Mucosa of stomach (tissue), 1 donor: ENCODE results near the gene FADD.

Experiments used
- H3K27me3 ChIP-seq: one replicate; pipeline ENCODE4 v1.7.0; 2013; ENCODE audit warnings: mild to moderate bottlenecking, low read length; ENCODE audit not compliant: control insufficient read depth, insufficient read depth
- H3K36me3 ChIP-seq: one replicate; pipeline ENCODE4 v1.7.0; 2013; ENCODE audit warnings: low read length; ENCODE audit not compliant: control insufficient read depth, insufficient read depth
- H3K4me1 ChIP-seq: one replicate; pipeline ENCODE4 v1.7.0; 2013; ENCODE audit warnings: mild to moderate bottlenecking, low read length; ENCODE audit not compliant: control insufficient read depth, insufficient read depth
- H3K4me3 ChIP-seq: one replicate; pipeline ENCODE4 v1.7.0; 2013; ENCODE audit warnings: low read length
- H3K9ac ChIP-seq: one replicate; pipeline ENCODE4 v1.7.0; 2013; ENCODE audit warnings: mild to moderate bottlenecking, low read length, moderate library complexity
- H3K9me3 ChIP-seq: one replicate; pipeline ENCODE4 v1.7.0; 2013; ENCODE audit warnings: mild to moderate bottlenecking, low read length, moderate library complexity; ENCODE audit not compliant: control insufficient read depth
- donor health status: Pancreatic carcinoma.

Gene FADD

GRCh38 chr11:70185348-70186055 lies 17.6 kb upstream of the FADD start:
- Histone ChIP-seq H3K27me3 (no peaks in the 10 kb centered on the region), H3K36me3 (peaks cover 4% of the 10 kb centered on the region), H3K4me3 (no peak overlapping the region), H3K4me1 (peaks cover 7% of the 10 kb centered on the region), H3K9me3 (no peaks in the 10 kb centered on the region), H3K9ac (no peak overlapping the region)

- Histone ChIP-seq H3K9me3 (no peaks in the 10 kb centered on the region), H3K9ac (no peak overlapping the region), H3K36me3 (peaks cover 4% of the 10 kb centered on the region), H3K4me1 (peaks cover 7% of the 10 kb centered on the region), H3K27me3 (no peaks in the 10 kb centered on the region), H3K4me3 (no peak overlapping the region)
Observed at GRCh38 chr11:70186420-70186819, 16.7 kb upstream of the FADD start.

GRCh38 chr11:70186936-70187335 lies 16.2 kb upstream of the FADD start:
- peaks cover 4% of the 10 kb centered on the region for H3K36me3 ChIP-seq
- H3K9ac ChIP-seq = no peak overlapping the region
- H3K27me3 ChIP-seq = no peaks in the 10 kb centered on the region
- H3K4me3 ChIP-seq = no peak overlapping the region
- H3K9me3 ChIP-seq = no peaks in the 10 kb centered on the region
- H3K4me1 ChIP-seq = peaks cover 7% of the 10 kb centered on the region

GRCh38 chr11:70187771-70188170 lies 15.3 kb upstream of the FADD start:
- Histone ChIP-seq H3K27me3 (no peaks in the 10 kb centered on the region), H3K36me3 (peaks cover 4% of the 10 kb centered on the region), H3K9me3 (no peaks in the 10 kb centered on the region), H3K4me3 (no peak overlapping the region), H3K9ac (no peak overlapping the region), H3K4me1 (peaks cover 7% of the 10 kb centered on the region)

GRCh38 chr11:70189622-70190021 lies 13.5 kb upstream of the FADD start:
- H3K27me3 ChIP-seq = no peaks in the 10 kb centered on the region
- no peaks in the 10 kb centered on the region for H3K9me3 ChIP-seq
- no peak overlapping the region for H3K9ac ChIP-seq
- no peaks in the 10 kb centered on the region for H3K4me1 ChIP-seq
- no peak overlapping the region for H3K4me3 ChIP-seq
- H3K36me3 ChIP-seq = peaks cover 4% of the 10 kb centered on the region

- Histone ChIP-seq H3K9me3 (no peaks in the 10 kb centered on the region), H3K4me3 (no peak overlapping the region), H3K9ac (no peak overlapping the region), H3K27me3 (no peaks in the 10 kb centered on the region), H3K36me3 (peaks cover 4% of the 10 kb centered on the region), H3K4me1 (no peaks in the 10 kb centered on the region)
Observed at GRCh38 chr11:70191495-70192140, 11.5 kb upstream of the FADD start.

GRCh38 chr11:70192666-70193410 lies 10.3 kb upstream of the FADD start:
- H3K4me1 ChIP-seq = no peaks in the 10 kb centered on the region

GRCh38 chr11:70193411-70194292 lies 9.4 kb upstream of the FADD start:
- H3K9me3 ChIP-seq = no peaks in the 10 kb centered on the region
- no peak overlapping the region for H3K4me3 ChIP-seq
- no peak overlapping the region for H3K9ac ChIP-seq
- H3K36me3 ChIP-seq = no peaks in the 10 kb centered on the region
- no peaks in the 10 kb centered on the region for H3K27me3 ChIP-seq
- H3K4me1 ChIP-seq = no peaks in the 10 kb centered on the region

More at GRCh38 chr11:70192666-70193410, 10.3 kb upstream of the FADD start:
- H3K9me3 ChIP-seq = no peaks in the 10 kb centered on the region
- peaks cover 4% of the 10 kb centered on the region for H3K36me3 ChIP-seq
- H3K27me3 ChIP-seq = no peaks in the 10 kb centered on the region
- H3K4me3 ChIP-seq = no peak overlapping the region
- H3K9ac ChIP-seq = no peak overlapping the region

GRCh38 chr11:70194792-70195791 lies 8.0 kb upstream of the FADD start:
- H3K4me1 ChIP-seq = no peaks in the 10 kb centered on the region
- no peak overlapping the region for H3K9ac ChIP-seq
- H3K4me3 ChIP-seq = no peak overlapping the region

GRCh38 chr11:70200212-70200844 lies 2.8 kb upstream of the FADD start:
- Histone ChIP-seq H3K4me1 (peaks cover 19% of the 10 kb centered on the region), H3K27me3 (no peaks in the 10 kb centered on the region), H3K4me3 (no peak overlapping the region), H3K9me3 (no peaks in the 10 kb centered on the region), H3K36me3 (no peaks in the 10 kb centered on the region), H3K9ac (no peak overlapping the region)

More at GRCh38 chr11:70194792-70195791, 8.0 kb upstream of the FADD start:
- Histone ChIP-seq H3K36me3 (no peaks in the 10 kb centered on the region), H3K9me3 (no peaks in the 10 kb centered on the region), H3K27me3 (no peaks in the 10 kb centered on the region)
